OCI-M2 (cell line): Measurements from ENCODE around the gene SIKE1.
"Not testable (repeated sequence)": the region's sequence is repeated elsewhere in the genome, so short reads cannot be mapped to it uniquely, and the experiment has no call there.

Experiments used
- DNase-seq: peaks from one replicate; lab custom pipeline; 2025; ENCODE audit not compliant: unreplicated experiment; lab: John Stamatoyannopoulos, UW

SIKE1 gene

DNA sequence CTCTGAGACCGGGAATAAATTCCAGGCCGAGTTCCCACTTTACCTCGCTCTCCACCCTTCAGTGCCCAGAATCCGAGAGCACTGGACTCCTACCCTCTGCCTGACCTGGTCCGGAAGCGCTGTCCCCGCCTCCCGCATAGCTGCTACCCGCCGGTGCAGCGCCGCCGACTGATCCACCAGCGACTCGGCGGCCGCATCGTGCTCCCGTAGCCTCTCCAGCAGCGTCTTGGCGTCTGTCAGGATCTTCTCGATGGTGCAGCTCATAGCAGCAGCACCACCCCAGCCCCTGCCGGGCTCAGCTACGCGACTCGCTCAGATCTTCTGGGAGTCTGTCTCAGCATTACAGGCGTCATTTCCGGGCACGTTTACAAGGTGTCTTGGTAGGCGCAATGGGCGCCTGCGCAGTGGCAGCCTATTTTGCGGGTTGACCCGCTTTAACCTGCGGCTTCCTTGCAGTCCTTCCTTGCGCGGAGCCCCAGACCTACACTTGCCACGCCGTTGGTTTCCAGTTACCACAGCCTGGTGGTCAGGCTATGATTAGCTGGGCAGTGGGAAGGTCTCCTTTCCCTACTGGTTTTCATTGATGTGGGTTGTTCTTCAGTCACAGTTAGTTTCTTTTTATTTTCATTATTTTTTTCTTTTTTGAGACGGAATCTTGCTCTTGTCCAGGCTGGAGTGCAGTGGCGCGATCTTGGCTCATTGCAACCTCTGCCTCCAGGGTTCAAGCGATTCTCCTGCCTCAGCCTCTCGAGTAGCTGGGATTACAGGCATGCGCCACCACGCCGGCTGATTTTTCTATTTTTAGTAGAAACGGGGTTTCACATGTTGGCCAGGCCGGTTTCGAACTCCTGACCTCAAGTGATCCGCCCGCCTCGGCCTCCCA is at the start of gene SIKE1:
TSS of gene SIKE1 (minus strand) at position 342 of the 883 bp plus-strand sequence. CDS start at position 264, 78 bp downstream.
- DNase-seq = peak; percentile 69

DNA sequence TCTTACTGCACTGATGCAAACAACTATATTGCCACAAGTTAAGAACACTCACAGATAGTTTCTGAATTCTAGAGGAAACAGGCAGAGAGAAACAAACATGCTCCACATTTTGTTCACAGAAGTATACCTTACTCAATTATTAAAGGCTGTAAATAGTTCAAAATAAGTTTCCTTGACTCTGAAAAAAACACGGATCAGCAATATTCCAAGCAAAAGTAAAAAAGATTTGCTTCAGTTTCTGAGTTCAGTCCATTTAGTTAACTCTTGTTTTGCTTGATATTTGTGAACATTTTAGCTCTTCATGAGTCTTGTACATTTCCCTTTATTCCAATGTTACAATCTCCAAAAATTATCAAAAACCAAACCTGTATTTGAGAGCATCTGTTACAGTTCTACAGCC is 49.6 kb upstream of the SIKE1 start:
- DNase-seq = not testable (repeated sequence)

DNA sequence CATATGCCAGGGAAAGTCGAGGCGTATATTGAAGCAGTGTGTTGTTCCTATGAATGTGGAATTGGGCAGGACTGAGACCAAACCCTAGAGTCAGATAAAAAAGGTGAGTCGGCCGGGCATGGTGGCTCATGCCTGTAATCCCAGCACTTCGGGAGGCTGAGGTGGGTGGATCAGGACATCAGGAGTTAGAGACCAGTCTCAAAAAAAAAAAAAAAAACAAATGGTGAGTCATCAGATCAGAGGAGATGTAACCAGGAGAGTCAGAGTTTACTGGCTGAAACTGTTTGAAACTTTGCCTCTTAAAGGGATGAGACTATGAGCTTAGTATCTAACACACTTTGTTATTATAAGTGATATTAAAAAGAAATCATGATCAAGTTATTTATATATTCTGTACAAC is 47.8 kb upstream of the SIKE1 start:
- DNase-seq = no peak

DNA sequence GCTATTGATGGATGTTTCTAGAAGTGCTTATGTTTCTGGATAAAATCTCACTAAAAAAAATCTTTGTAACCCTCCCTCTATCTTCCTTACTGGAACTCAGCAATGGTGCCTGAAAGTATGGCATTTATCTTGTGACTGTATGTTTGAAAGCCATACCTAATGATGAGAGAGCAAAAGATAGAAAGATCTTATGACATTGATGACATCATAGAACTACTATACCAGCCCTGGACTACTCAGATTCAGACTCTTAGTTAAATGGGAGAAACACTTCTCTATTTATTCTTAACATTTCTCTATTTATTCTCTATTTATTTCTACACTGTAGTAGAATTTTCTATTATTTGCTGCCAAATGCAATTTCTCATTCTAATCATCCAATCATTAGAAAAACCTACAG is 41.5 kb upstream of the SIKE1 start:
- no peak for DNase-seq

DNA sequence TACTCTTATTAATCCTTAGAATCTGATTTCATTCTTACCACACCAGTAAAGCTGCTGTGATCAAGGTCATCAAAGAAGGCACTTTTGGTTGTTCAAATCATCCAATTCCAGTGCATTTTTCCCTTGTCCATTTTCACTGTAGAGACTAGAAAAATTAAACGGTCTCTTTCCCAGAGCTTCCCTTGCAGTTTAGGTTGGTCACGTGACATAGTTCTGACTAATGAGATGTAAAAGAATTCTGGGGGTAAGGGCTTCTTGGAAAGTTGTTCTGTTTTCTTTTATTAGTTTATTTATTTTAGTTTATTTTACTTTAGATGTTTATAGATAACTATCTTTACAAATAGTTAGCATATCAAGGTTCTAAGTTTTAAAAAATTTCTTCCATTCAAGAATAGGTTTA is 39.9 kb upstream of the SIKE1 start:
- no peak for DNase-seq

DNA sequence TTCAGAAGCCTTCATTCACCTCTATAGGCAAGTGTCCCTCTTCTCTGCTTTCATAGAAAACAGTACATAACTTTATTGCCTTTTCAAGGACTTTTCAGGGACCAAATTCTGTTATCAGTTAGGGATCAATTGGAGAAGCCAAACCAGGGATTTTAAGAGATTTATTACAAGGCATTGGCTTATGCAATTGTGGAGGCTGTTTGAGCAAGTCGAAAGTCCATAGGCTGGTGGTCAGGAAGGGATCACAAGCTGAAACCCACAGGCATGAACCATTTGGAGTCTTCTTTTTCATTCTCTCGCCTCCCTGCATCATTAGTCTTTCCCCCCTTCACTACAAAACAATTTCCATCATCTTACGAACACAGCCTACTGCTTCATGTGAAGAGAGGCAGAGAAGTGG is 39.4 kb upstream of the SIKE1 start:
- DNase-seq = no peak

DNA sequence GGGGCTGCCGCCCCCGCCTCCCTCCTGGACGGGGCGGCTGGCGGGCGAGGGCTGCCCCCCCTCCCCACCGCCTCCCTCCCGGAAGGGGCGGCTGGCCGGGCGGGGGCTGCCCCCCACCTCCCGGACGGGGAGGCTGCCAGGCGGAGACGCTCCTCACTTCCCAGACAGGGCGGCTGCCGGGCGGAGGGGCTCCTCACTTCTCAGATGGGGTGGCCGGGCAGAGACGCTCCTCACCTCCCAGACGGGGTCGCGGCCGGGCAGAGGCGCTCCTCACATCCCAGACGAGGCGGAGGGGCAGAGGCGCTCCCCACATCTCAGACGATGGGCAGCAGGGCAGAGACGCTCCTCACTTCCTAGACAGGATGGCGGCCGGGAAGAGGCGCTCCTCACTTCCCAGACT is 24.0 kb upstream of the SIKE1 start:
- DNase-seq = not testable (repeated sequence)

DNA sequence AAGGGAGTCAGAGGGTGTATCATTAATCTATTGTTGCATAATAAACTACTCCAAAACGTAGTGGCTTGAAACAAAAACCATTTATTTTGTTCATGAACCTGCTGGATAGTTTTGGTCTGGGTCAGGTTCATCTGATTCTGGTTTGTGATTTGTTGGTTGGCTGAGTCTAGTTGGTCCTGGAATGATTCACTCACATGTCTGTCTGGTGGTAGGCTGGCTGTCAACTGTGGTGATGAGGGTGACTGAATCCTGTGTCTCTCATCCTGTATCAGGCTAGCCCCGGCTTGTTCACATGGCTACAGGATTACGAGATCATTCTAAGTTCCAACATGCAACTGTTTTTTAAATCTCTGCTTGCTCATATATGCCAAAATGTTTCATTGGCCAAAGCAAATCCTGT is 22.5 kb upstream of the SIKE1 start:
- no peak for DNase-seq

DNA sequence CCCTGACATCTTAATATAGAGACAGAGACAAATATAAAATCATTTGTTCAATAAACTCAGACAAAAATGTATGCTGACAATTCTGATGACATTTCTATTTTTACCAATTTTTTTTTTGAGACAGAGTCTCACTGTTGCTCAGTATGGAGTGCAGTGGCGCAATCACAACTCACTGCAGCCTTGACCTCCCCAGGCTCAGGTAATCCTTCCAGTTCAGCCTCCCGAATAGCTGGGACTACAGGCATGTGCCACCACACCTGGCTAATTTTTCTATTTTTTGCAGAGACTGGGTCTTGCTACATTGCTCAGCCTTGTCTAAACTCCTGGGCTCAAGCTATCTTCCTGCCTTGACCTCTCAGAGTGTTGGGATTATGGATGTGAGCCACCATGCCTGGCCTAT is 13.6 kb upstream of the SIKE1 start:
- DNase-seq = no peak

DNA sequence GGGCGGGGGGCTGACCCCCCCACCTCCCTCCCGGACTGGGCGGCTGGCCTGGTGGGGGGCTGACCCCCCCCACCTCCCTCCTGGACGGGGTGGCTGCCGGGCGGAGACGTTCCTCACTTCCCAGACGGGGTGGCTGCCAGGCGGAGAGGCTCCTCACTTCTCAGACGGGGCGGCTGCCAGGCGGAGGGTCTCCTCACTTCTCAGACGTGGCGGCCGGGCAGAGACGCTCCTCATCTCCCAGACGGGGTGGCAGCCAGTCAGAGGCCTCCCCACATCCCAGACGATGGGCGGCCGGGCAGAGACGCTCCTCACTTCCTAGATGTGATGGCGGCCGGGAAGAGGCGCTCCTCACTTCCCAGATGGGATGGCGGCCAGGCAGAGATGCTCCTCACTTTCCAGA is 10.1 kb upstream of the SIKE1 start:
- DNase-seq = not testable (repeated sequence)

DNA sequence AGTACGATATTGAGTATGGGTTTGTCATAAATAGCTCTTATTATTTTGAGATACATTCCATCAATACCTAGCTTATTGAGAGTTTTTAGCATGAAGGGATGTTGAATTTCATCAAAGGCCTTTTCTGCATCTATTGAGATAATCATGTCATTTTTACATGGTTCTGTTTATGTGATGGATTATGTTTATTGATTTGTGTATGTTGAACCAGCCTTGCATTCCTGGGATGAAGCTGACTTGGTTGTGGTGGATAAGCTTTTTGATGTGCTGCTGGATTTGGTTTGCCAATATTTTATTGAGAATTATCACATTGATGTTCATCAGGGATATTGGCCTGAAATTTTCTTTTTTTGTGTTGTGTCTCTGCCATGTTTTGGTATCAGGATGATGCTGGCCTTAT is 6.0 kb upstream of the SIKE1 start:
- DNase-seq = not testable (repeated sequence)

DNA sequence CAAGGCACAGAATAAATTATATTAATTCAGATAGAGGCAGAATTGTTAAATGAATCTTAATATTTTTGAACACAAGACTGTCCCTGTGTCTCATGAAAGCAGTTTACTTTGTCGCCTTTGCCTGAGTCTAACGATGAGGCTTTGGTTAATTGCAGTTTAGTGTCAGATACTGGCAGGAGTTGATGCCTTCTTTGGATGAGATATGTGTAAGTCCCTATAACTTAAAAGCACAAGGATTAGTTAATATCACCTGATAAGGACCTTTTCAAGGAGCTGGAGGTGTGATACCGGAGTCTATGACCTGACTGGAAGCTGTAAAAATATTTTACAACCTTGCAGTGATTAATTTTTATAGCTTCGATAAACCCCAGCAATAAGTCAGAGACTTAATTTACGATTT is 2.0 kb upstream of the SIKE1 start:
- DNase-seq = no peak

DNA sequence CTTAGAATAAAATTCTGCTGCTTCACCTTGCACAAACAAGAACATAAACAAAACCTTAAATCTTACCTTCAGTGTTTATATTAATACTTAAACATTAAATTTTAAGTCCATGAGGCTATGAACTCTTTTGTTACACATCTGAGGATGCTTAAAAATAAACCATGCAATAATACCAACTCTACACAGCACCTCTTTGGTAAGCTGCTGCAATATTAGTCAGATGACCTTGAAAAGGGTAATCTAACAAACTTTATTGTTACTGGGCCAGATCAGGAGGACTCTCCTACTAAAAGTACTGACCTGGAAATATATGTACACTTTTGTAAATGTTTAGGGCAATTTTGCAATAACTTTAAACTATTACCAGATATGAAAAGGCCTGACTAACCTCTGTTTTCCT is 763 bp downstream of the SIKE1 start:
- no peak for DNase-seq

DNA sequence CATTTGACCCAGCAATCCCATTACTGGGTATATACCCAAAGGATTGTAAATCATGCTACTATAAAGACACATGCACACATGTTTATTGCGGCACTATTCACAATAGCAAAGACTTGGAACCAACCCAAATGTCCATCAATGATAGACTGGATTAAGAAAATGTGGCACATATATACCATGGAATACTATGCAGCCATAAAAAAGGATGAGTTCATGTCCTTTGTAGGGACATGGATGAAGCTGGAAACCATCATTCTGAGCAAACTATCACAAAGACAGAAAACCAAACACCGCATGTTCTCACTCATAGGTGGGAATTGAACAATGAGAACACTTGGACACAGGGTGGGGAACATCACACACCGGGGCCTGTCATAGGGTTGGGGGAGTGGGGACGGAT is 3.8 kb downstream of the SIKE1 start:
- not testable (repeated sequence) for DNase-seq

DNA sequence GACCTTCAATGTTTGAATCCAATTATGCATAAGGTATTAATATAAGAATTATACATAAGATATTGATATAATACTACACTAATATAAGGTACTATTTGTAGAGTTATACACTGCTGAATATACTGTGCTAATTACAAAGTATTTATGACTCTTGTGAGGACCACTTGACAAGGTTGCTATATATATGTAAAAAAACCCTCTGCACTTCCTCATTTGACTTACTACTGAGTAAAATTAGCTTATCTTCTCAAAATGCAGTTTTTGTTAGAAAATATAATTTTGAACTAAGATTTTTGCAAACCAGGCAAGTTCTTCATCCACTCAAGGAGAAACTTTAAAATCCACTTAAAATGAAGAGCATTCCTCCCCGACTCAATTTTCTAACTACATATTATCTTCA is 8.5 kb downstream of the SIKE1 start:
- DNase-seq = no peak

DNA sequence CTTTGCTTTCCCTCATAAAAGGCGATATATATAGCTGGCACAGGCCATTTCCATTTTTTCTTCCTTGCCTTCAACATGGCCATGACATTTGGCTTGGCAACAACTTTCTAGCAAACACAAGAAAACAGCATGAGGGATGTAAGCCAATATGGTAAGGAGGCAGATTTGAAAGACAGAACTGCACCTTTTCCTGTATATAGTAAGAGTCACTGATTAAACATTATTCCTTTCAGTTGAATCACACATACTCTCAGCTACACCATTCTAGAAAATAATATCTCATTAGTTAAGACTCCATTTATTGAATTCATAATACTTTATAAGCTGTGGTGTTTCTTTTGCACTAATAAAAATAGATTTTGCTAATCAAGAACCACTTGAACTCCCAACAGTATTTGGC is 9.5 kb downstream of the SIKE1 start:
- DNase-seq = no peak

DNA sequence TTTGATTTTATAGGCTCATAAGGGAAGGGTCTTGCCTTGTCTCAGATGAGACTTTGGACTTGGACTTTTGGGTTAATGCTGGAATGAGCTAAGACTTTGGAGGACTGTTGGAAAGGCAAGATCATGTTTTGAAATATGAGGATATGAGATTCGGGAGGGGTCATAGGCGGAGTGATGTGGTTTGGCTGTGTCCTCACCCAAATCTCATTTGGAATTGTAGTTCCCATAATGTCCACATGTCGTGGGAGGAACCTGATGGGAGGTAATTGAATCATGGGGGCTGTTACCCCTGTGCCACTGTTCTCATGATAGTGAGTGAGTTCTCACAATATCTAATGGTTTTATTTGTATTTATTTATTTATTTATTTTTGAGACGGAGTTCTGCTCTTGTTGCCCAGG is 15.8 kb downstream of the SIKE1 start:
- no peak for DNase-seq

DNA sequence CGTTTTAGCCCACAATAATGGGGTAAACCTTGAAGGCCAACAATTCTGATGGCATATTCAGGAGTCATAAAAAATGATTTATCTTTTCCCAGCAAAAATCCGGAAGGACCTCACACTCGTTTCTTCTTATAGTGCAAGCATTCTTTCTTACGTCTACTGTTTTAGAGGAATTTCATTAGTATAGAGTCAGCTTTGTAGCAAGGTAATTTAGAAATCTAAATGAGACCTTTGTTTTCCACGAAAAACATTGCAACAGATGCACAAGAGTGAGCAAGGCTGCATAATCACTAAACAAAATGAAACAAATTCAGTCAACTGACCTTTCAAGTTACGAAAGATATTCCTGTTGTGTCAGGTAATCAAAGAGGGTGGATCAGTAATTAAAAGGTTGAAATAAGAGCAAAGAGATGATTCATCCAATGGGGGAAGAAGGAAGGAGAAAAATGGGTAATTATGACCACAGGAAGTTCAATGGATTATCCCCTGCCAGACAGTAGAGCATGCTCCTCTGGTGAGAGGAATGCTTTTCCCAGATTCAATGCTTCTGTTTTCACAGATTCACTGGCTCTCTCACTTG is 22.1 kb downstream of the SIKE1 start:
- no peak for DNase-seq

DNA sequence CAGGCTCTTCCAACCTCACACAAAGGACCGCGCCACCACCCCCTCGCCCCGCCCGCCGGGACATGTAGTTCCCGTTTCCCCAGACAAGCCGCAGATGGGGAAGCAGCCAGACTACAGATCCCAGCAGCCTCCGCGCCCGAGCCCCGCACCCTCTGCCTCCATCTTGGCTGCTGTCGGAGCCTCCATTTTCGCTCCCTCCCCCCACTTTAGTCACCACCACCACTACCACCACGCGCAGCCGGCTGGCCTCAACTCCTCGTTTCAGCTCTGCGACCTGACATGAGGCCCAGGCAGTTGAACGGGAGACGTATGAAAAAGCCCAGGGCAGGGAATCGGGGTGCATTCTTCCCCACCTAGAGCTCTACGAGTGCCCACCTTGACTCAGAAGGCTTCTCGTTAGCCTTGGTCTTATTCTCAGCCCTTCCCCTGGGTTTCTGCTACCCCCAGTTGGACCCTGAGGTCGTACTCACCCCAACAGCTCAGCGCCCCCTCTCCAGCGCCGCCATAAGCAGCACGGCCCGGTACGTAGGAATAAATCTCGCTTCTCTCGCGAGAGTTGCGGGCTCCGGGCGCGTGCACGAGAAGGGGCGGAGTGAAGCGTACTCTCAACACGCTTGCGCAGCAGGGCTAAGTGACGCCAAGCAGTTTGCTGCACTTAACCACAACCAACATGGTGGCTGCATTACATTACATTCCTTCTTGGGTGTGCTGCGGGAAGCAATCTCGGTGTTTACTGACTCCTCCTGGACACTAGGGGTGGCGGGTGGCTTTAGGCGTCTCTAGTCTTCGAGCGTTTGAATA is 22.8 kb downstream of the SIKE1 start, which contains the start of gene CSDE1:
TSS of gene CSDE1 (minus strand) at position 530 of the 801 bp plus-strand sequence. CDS start 18,094 bp downstream, outside the sequence.
- peak; percentile 65 for DNase-seq

DNA sequence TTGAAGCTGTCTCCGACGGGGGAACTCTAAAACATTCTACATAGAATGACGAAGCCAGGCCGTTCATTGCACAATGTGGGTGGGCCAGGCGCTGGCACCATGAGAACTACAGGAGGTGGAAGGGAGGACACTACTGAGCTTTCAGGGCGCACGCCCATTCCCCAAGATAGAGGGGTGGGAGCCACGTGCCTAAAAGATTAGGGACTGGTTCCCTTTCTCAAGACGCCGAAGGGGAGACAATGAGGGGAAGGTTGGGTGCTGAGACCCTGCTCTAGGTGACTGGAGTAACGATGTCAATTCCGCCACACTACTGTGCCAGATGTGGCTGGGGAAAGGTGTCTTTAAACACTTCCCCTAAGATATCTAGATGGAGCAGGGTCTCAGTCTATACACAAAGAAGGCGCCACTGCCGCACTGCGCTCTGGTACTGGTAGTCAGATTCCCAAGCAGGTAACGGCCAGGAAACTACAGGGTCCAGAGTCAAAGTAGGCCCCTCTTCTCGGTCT is 23.5 kb downstream of the SIKE1 start:
- no peak for DNase-seq
